Astrocyte of the cerebellum (primary cell): ENCODE measurements around the gene EFHD1.

Experiments used
- DNase-seq: peaks from one replicate; pipeline ENCODE4 v3.0.0-alpha.2; 2011; ENCODE audit warnings: low read depth
- H3K4me3 ChIP-seq: 2 replicates; pipeline ENCODE4 v1.5.1; 2011; ENCODE audit warnings: mild to moderate bottlenecking, low read depth, low read length, moderate library complexity
- CTCF ChIP-seq: IDR thresholded peaks from 2 replicates; pipeline ENCODE4 v1.5.1; 2012; ENCODE audit warnings: low read length, low read depth, moderate library complexity, mild to moderate bottlenecking; ENCODE audit errors: missing control alignments
- in situ Hi-C: cut with HindIII; loops from 2 replicates; pipeline ENCODE4 v1.10.0; 2017; ENCODE audit warnings: low sequenced_read_pairs

The EFHD1 gene

DNA sequence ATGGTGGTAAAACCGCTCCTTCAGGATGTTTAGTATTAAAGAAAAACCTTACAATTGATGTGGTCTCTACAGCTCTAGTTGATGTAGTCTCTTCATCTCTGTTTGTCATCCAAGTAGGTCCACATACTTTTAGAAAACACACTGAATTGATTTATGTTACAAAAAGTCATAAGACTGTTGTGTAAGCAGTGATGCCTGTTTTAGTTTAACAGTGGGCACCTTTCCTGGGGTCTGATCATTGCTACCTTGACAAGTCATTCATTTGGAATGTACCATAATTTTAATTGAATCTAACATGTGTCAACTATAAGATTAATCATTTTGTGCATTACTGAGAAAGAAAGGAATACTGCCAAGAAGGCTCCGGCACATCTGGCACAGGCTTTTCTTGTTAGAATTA, 98.1 kb downstream of the EFHD1 start:
- in situ Hi-C loops, result no loop called here
- no peak overlapping the region for H3K4me3 ChIP-seq
- no peak for TF ChIP-seq CTCF
- DNase-seq, result no peak
